Liver (tissue), 9 donors: ENCODE data around the gene DDX53. TPM values are rescaled to one million over a fixed set of nuclear protein-coding genes. Genes with fewer than 3 reads are reported as not detected.

Source experiments
- DNase-seq: peaks from one replicate; pipeline ENCODE4 v3.0.0-alpha.2; 2017; ENCODE audit warnings: low spot score
- H3K27ac ChIP-seq, 2 donors: one replicate each; pipeline ENCODE4 v1.7.0; 2013; ENCODE audit warnings: inconsistent platforms in 2 of 2, low read length in 2 of 2, control low read depth in 1 of 2, low read depth in 1 of 2, mild to moderate bottlenecking in 1 of 2
- H3K27me3 ChIP-seq, 4 donors: one replicate each; pipeline versions ENCODE4 v1.6.1 to v1.7.0; 2013; ENCODE audit warnings: low read length in 3 of 4, inconsistent platforms in 1 of 4, mild to moderate bottlenecking in 1 of 4, moderate library complexity in 1 of 4; ENCODE audit not compliant: control insufficient read depth in 4 of 4, insufficient read depth in 4 of 4
- H3K36me3 ChIP-seq, 4 donors: one replicate each; pipeline versions ENCODE4 v1.6.1 to v1.7.0; 2013; ENCODE audit warnings: low read length in 3 of 4, mild to moderate bottlenecking in 3 of 4, low read depth in 1 of 4, moderate library complexity in 1 of 4; ENCODE audit not compliant: control insufficient read depth in 4 of 4, insufficient read depth in 3 of 4
- H3K4me1 ChIP-seq, 4 donors: one replicate each; pipeline versions ENCODE4 v1.6.1 to v1.7.0; 2013; ENCODE audit warnings: low read length in 3 of 4, mild to moderate bottlenecking in 3 of 4, moderate library complexity in 1 of 4; ENCODE audit not compliant: control insufficient read depth in 4 of 4, insufficient read depth in 4 of 4
- H3K4me3 ChIP-seq, 3 donors: one replicate each; pipeline versions ENCODE4 v1.6.1 to v1.7.0; 2013; ENCODE audit warnings: low read length in 3 of 3, control low read depth in 1 of 3, low read depth in 1 of 3, mild to moderate bottlenecking in 1 of 3
- H3K9ac ChIP-seq, 2 donors: one replicate each; pipeline ENCODE4 v1.7.0; 2013; ENCODE audit warnings: low read length in 2 of 2, mild to moderate bottlenecking in 2 of 2, moderate library complexity in 2 of 2, control low read depth in 1 of 2, low read depth in 1 of 2
- H3K9me3 ChIP-seq, 4 donors: one replicate each; pipeline versions ENCODE4 v1.6.1 to v1.7.0; 2013; ENCODE audit warnings: low read length in 3 of 4; ENCODE audit not compliant: control insufficient read depth in 4 of 4
- EGR1 ChIP-seq, 2 donors: IDR thresholded peaks; 2 replicates each; pipeline ENCODE4 v1.6.1; 2016 to 2018; ENCODE audit warnings: antibody characterized with exemption in 2 of 2, low read depth in 2 of 2
- FOXA1 ChIP-seq: IDR thresholded peaks from 2 replicates; pipeline ENCODE4 v1.6.1; 2016; ENCODE audit warnings: antibody characterized with exemption
- GABPA ChIP-seq, 2 donors: IDR thresholded peaks in 1 of 2; conservative IDR thresholded peaks in 1 of 2; 2 replicates each; pipeline ENCODE4 v1.6.1; 2016; ENCODE audit warnings: antibody characterized with exemption in 2 of 2, mild to moderate bottlenecking in 1 of 2, moderate library complexity in 1 of 2
- HNF4A ChIP-seq, 2 donors: conservative IDR thresholded peaks; 2 replicates each; pipeline ENCODE4 v1.6.1; 2016; ENCODE audit warnings: antibody characterized with exemption in 2 of 2, mild to moderate bottlenecking in 2 of 2
- HNF4G ChIP-seq: IDR thresholded peaks from 2 replicates; pipeline ENCODE4 v1.6.1; 2016; ENCODE audit warnings: antibody characterized with exemption
- RAD21 ChIP-seq, 2 donors: IDR thresholded peaks; 2 replicates each; pipeline ENCODE4 v1.6.1; 2016; ENCODE audit warnings: antibody characterized with exemption in 2 of 2, mild to moderate bottlenecking in 2 of 2
- RXRA ChIP-seq, 2 donors: IDR thresholded peaks; 2 replicates each; pipeline ENCODE4 v1.6.1; 2017 to 2018; ENCODE audit warnings: antibody characterized with exemption in 2 of 2, mild to moderate bottlenecking in 1 of 2
- SP1 ChIP-seq: IDR thresholded peaks from 2 replicates; pipeline ENCODE4 v1.6.1; 2018; ENCODE audit warnings: antibody characterized with exemption, mild to moderate bottlenecking
- TAF1 ChIP-seq: conservative IDR thresholded peaks from 2 replicates; pipeline ENCODE4 v1.6.1; 2016; ENCODE audit warnings: antibody characterized with exemption, mild to moderate bottlenecking
- YY1 ChIP-seq: IDR thresholded peaks from 2 replicates; pipeline ENCODE4 v1.6.1; 2016; ENCODE audit warnings: antibody characterized with exemption, mild to moderate bottlenecking
- WGBS: extraction: QIAGEN DNeasy Blood & Tissue Kit; methylation state at CpG from one replicate; pipeline ENCODE4 v1.1.7; 2013; 5-methylcytosine and 5-hydroxymethylcytosine counted together
- polyA plus RNA-seq, 2 donors: library from polyadenylated mRNA; stranded (reverse) in 1 of 2; unstranded in 1 of 2; fragments of 200-250 nt in 1 of 2; fragments of >200 nt in 1 of 2; fragmentation: Nextera tagmentation in 1 of 2; extraction: Ambion mirVana in 1 of 2; gene quantifications; one replicate each; pipeline versions ENCODE4 v1.2.1 to v1.2.3, GENCODE V29; 2013 to 2015
- total RNA-seq, 2 donors: library from RNA; depleted of rRNA; stranded (reverse); fragments of >200 nt; gene quantifications; one replicate each; pipeline ENCODE4 v1.2.3, GENCODE V29; 2014
- TF ChIP-seq, protein P1 (sequence below): IDR thresholded peaks from 2 replicates; pipeline ENCODE4 v1.6.1; 2016; ENCODE audit warnings: antibody characterized with exemption
- TF ChIP-seq, protein P2 (sequence below): fragments of 150-350 bp; IDR thresholded peaks from 2 replicates; pipeline ENCODE4 v1.5.1; 2017; ENCODE audit warnings: improper control_type of control experiment, low read depth, low read length; ENCODE audit not compliant: missing input control
- TF ChIP-seq, protein P3 (sequence below): IDR thresholded peaks from 2 replicates; pipeline ENCODE4 v1.6.1; 2016; ENCODE audit warnings: antibody characterized with exemption
- TF ChIP-seq, protein P4 (sequence below): IDR thresholded peaks from 2 replicates; pipeline ENCODE4 v1.6.1; 2016; ENCODE audit warnings: antibody characterized with exemption, mild to moderate bottlenecking
- TF ChIP-seq, protein P5 (sequence below): IDR thresholded peaks from 2 replicates; pipeline ENCODE4 v1.6.1; 2016; ENCODE audit warnings: antibody characterized with exemption
- donor health status: healthy.
- donor health status: healthy.
- donor health status: healthy.
- donor health status: healthy.
- donor health status: healthy.

The DDX53 gene
- total and polyA plus RNA-seq, 4 donors, result not detected

DNA sequence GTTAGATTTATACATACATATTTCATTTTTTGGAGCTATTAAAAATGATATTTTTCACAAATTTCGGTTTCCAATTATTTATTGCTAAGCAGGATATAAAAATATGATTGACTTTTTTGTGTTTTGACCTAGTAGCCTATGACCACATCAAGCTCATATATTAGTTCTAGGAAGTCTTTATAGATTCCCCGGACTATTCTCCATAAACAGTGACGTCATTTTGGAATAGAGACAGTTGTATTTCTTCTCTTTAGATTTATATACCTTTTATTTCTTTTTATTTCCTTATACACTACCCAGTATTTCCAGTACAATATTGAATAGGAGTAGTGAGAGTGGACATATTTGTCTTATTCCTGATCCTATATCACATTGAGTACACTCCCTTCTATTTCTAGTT is 31.8 kb downstream of the DDX53 start:
- Histone ChIP-seq H3K27me3 (no peaks in the 10 kb centered on the region), H3K9ac (no peak overlapping the region), H3K4me3 (no peak overlapping the region), H3K9me3 (no peaks in the 10 kb centered on the region), H3K36me3 (no peaks in the 10 kb centered on the region), H3K4me1 (no peaks in the 10 kb centered on the region), H3K27ac (no peak overlapping the region)
- TF ChIP-seq SP1, result no peak
- TF ChIP-seq HNF4A (conservative IDR thresholded peaks at IDR 0.05), result no peak
- TF ChIP-seq RXRA (IDR thresholded peaks at IDR 0.05), result no peak
- TF ChIP-seq, protein P1, sequence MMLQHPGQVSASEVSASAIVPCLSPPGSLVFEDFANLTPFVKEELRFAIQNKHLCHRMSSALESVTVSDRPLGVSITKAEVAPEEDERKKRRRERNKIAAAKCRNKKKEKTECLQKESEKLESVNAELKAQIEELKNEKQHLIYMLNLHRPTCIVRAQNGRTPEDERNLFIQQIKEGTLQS, result no peak
- TF ChIP-seq HNF4G, result no peak
- TF ChIP-seq TAF1, result no peak
- TF ChIP-seq, protein P2, sequence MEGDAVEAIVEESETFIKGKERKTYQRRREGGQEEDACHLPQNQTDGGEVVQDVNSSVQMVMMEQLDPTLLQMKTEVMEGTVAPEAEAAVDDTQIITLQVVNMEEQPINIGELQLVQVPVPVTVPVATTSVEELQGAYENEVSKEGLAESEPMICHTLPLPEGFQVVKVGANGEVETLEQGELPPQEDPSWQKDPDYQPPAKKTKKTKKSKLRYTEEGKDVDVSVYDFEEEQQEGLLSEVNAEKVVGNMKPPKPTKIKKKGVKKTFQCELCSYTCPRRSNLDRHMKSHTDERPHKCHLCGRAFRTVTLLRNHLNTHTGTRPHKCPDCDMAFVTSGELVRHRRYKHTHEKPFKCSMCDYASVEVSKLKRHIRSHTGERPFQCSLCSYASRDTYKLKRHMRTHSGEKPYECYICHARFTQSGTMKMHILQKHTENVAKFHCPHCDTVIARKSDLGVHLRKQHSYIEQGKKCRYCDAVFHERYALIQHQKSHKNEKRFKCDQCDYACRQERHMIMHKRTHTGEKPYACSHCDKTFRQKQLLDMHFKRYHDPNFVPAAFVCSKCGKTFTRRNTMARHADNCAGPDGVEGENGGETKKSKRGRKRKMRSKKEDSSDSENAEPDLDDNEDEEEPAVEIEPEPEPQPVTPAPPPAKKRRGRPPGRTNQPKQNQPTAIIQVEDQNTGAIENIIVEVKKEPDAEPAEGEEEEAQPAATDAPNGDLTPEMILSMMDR, result no peak
- no peak for TF ChIP-seq EGR1 (IDR thresholded peaks at IDR 0.05; ENCODE audit: low read depth in 2 of 2)
- TF ChIP-seq YY1, result no peak
- TF ChIP-seq, protein P3, sequence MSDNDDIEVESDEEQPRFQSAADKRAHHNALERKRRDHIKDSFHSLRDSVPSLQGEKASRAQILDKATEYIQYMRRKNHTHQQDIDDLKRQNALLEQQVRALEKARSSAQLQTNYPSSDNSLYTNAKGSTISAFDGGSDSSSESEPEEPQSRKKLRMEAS, result no peak
- TF ChIP-seq, protein P4, sequence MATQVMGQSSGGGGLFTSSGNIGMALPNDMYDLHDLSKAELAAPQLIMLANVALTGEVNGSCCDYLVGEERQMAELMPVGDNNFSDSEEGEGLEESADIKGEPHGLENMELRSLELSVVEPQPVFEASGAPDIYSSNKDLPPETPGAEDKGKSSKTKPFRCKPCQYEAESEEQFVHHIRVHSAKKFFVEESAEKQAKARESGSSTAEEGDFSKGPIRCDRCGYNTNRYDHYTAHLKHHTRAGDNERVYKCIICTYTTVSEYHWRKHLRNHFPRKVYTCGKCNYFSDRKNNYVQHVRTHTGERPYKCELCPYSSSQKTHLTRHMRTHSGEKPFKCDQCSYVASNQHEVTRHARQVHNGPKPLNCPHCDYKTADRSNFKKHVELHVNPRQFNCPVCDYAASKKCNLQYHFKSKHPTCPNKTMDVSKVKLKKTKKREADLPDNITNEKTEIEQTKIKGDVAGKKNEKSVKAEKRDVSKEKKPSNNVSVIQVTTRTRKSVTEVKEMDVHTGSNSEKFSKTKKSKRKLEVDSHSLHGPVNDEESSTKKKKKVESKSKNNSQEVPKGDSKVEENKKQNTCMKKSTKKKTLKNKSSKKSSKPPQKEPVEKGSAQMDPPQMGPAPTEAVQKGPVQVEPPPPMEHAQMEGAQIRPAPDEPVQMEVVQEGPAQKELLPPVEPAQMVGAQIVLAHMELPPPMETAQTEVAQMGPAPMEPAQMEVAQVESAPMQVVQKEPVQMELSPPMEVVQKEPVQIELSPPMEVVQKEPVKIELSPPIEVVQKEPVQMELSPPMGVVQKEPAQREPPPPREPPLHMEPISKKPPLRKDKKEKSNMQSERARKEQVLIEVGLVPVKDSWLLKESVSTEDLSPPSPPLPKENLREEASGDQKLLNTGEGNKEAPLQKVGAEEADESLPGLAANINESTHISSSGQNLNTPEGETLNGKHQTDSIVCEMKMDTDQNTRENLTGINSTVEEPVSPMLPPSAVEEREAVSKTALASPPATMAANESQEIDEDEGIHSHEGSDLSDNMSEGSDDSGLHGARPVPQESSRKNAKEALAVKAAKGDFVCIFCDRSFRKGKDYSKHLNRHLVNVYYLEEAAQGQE, result no peak
- TF ChIP-seq GABPA (IDR thresholded peaks at IDR 0.05 in 1 of 2, conservative IDR thresholded peaks at IDR 0.05 in 1 of 2), result no peak
- TF ChIP-seq, protein P5, sequence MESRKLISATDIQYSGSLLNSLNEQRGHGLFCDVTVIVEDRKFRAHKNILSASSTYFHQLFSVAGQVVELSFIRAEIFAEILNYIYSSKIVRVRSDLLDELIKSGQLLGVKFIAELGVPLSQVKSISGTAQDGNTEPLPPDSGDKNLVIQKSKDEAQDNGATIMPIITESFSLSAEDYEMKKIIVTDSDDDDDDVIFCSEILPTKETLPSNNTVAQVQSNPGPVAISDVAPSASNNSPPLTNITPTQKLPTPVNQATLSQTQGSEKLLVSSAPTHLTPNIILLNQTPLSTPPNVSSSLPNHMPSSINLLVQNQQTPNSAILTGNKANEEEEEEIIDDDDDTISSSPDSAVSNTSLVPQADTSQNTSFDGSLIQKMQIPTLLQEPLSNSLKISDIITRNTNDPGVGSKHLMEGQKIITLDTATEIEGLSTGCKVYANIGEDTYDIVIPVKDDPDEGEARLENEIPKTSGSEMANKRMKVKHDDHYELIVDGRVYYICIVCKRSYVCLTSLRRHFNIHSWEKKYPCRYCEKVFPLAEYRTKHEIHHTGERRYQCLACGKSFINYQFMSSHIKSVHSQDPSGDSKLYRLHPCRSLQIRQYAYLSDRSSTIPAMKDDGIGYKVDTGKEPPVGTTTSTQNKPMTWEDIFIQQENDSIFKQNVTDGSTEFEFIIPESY, result no peak
- no peak for DNase-seq
- 65% methylated on average over 3 of the region's 3 CpGs for WGBS

DNA sequence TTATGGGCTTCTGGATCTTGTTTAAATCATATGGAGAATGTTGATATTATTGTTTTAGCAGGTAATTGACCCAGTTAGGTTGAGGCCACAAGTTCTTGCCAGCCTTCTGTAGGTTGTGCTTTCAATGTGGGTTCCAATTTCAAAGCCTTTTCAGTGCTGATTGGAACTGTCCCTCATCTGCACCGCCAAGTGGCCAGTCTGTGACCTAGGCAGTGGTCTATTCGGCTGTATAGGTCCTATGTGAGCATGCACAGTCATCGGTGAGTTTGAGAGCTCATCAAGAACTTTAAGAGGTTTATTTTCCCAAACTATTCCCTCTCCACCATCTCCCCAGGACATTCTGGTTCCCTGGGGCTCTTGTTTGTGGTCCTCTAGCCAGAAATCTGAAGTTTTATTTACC is 35.7 kb downstream of the DDX53 start:
- no peaks in the 10 kb centered on the region for H3K27me3 ChIP-seq
- no peaks in the 10 kb centered on the region for H3K4me1 ChIP-seq
- DNase-seq, result no peak
- TF ChIP-seq FOXA1 (no peak), YY1 (no peak), TAF1 (no peak), HNF4G (no peak), SP1 (no peak), RAD21 (IDR thresholded peaks at IDR 0.05) (no peak)
- TF ChIP-seq, protein P1, result no peak
- TF ChIP-seq, protein P3, result no peak
- no peaks in the 10 kb centered on the region for H3K36me3 ChIP-seq
- H3K4me3 ChIP-seq, result no peak overlapping the region
- no peak overlapping the region for H3K9ac ChIP-seq
- H3K9me3 ChIP-seq, result no peaks in the 10 kb centered on the region
- 80% methylated on average over 3 of the region's 3 CpGs for WGBS
- no peak overlapping the region for H3K27ac ChIP-seq
